PC-3 (cell line): ENCODE data around the gene FOXO1. TPM values are rescaled to one million over a fixed set of nuclear protein-coding genes. Genes with fewer than 3 reads are reported as not detected.

ENCODE experiments used
- ATAC-seq: fragments of 200-7000 bp; cut with Tn5 transposase; 2 replicates; pipeline ENCODE4 v1.9.1; 2020; ENCODE audit warnings: mild to moderate bottlenecking, moderate library complexity
- BruUV-seq: library from RNA; stranded (reverse); fragments of 400-500 nt; replicated peaks from 2 replicates; lab custom pipeline; 2021; lab: Mats Ljungman, UMichigan
- CTCF ChIA-PET: fragments of 300-600 bp; sonication (Branson Sonifier 250); formaldehyde crosslinking; loops from one replicate; lab custom pipeline; 2022; ENCODE audit warnings: antibody characterized with exemption; lab: Charles Lee
- POLR2A ChIA-PET: fragments of 300-600 bp; sonication (Branson Sonifier 250); formaldehyde crosslinking; loops from one replicate; lab custom pipeline; 2022; ENCODE audit warnings: antibody characterized with exemption; ENCODE audit not compliant: unreplicated experiment; lab: Charles Lee
- DNase-seq: peaks from one replicate; pipeline ENCODE4 v3.0.0-alpha.2; 2015
- H2AFZ ChIP-seq: fragments of 300-600 bp; sonication (generic); 2 replicates; pipeline ENCODE4 v1.6.0; 2016; ENCODE audit warnings: antibody characterized with exemption, low read length
- H3F3A ChIP-seq: fragments of 300-600 bp; sonication (generic); one replicate; pipeline ENCODE4 v1.6.0; 2017; ENCODE audit warnings: antibody characterized with exemption, low read length, control low read depth, mild to moderate bottlenecking; ENCODE audit not compliant: unreplicated experiment
- H3K27ac ChIP-seq: fragments of 300-600 bp; sonication (generic); 2 replicates; pipeline ENCODE4 v1.5.1; 2016; ENCODE audit warnings: mild to moderate bottlenecking, low read length
- H3K27me3 ChIP-seq: fragments of 300-600 bp; sonication (generic); 2 replicates; pipeline ENCODE4 v1.6.1; 2016; ENCODE audit warnings: low read length, mixed read lengths
- H3K36me3 ChIP-seq: fragments of 300-600 bp; sonication (generic); 2 replicates; pipeline ENCODE4 v1.6.1; 2016; ENCODE audit warnings: low read depth, mixed run types, low read length, mixed read lengths
- H3K4me1 ChIP-seq: fragments of 300-600 bp; sonication (generic); 2 replicates; pipeline ENCODE4 v1.5.1; 2016; ENCODE audit warnings: low read length; ENCODE audit not compliant: insufficient read depth
- H3K4me2 ChIP-seq: fragments of 300-600 bp; sonication (generic); 2 replicates; pipeline ENCODE4 v1.6.0; 2016; ENCODE audit warnings: low read length
- H3K4me3 ChIP-seq: fragments of 300-600 bp; sonication (generic); 2 replicates; pipeline ENCODE4 v1.5.1; 2016; ENCODE audit warnings: mild to moderate bottlenecking, low read length, mixed read lengths
- H3K79me2 ChIP-seq: fragments of 300-600 bp; sonication (generic); 2 replicates; pipeline ENCODE4 v1.6.1; 2017; ENCODE audit warnings: low read length, mixed read lengths
- H3K9ac ChIP-seq: fragments of 300-600 bp; sonication (generic); 2 replicates; pipeline ENCODE4 v1.6.0; 2016; ENCODE audit warnings: mild to moderate bottlenecking, low read length
- H3K9me2 ChIP-seq: fragments of 300-600 bp; sonication (generic); replicated peaks from 2 replicates; pipeline ENCODE4 v1.6.1; 2016; ENCODE audit warnings: mixed run types, low read length, mixed read lengths
- H3K9me3 ChIP-seq: fragments of 300-600 bp; sonication (generic); 2 replicates; pipeline ENCODE4 v1.6.1; 2016; ENCODE audit warnings: low read length, mixed read lengths
- H4K20me1 ChIP-seq: fragments of 300-600 bp; sonication (generic); 2 replicates; pipeline ENCODE4 v1.6.1; 2016; ENCODE audit warnings: low read length, mixed read lengths
- CTCF ChIP-seq: fragments of 300-600 bp; sonication (generic); conservative IDR thresholded peaks from 2 replicates; pipeline ENCODE4 v1.5.1; 2017; ENCODE audit warnings: antibody characterized with exemption, low read depth, mild to moderate bottlenecking, low read length
- EZH2 ChIP-seq: fragments of 300-600 bp; sonication (generic); IDR thresholded peaks from one replicate; pipeline ENCODE4 v1.6.1; 2017; ENCODE audit warnings: antibody characterized with exemption, mild to moderate bottlenecking, low read length; ENCODE audit not compliant: unreplicated experiment
- EZH2phosphoT487 ChIP-seq: fragments of 300-600 bp; sonication (generic); IDR thresholded peaks from 2 replicates; pipeline ENCODE4 v1.6.1; 2018; ENCODE audit warnings: mild to moderate bottlenecking, antibody characterized with exemption, low read length, borderline replicate concordance
- intact Hi-C: fragments of 100-400 bp; cut with micrococcal nuclease; formaldehyde crosslinking; loops from 2 replicates; pipeline ENCODE4 v1.9.0; 2023
- total RNA-seq: library from RNA; depleted of rRNA; stranded (reverse); fragments of >200 nt; gene quantifications from 2 replicates; pipeline ENCODE4 v1.2.3, GENCODE V29; 2014

Gene FOXO1
- total RNA-seq, 1 experiment from 2014 or later = 2.7 TPM

GRCh38 chr13:40622761-40623160 lies 43.7 kb downstream of the FOXO1 start:
- Histone ChIP-seq H3F3A (no peaks in the 10 kb centered on the region), H3K79me2 (peaks cover 23% of the 10 kb centered on the region; the same call in 1 of the 2 replicates), H3K27ac (no peak overlapping the region), H3K4me2 (peak overlapping the region; percentile 35), H3K27me3 (no peaks in the 10 kb centered on the region), H2AFZ (no peak overlapping the region), H3K36me3 (no peaks in the 10 kb centered on the region), H3K4me3 (no peak overlapping the region), H3K9ac (no peak overlapping the region), H3K4me1 (peaks cover 20% of the 10 kb centered on the region), H3K9me3 (no peaks in the 10 kb centered on the region), H3K9me2 (no peaks in the 10 kb centered on the region), H4K20me1 (no peaks in the 10 kb centered on the region)
- TF ChIP-seq EZH2 (no peak), EZH2phosphoT487 (no peak), CTCF (no peak)
- ATAC-seq = no peak
- BruUV-seq = no TSS peak
- ChIA-PET POLR2A (no interaction called here), CTCF (no interaction called here)
- DNase-seq = no peak
- intact Hi-C loops = loop anchor here (2.0 kb wide), 1 partner anchor 22 kb away; no protein-coding TSS in a partner anchor

- H3K9ac ChIP-seq = no peak overlapping the region
- no TSS peak for BruUV-seq
These were observed 44.2 kb downstream of the FOXO1 start for GRCh38 chr13:40622246-40622645.

More at GRCh38 chr13:40622246-40622645, 44.2 kb downstream of the FOXO1 start:
- H3K4me1 ChIP-seq = peaks cover 20% of the 10 kb centered on the region
- DNase-seq (peak; percentile 57), ATAC-seq (peak; percentile 64)
- no peak overlapping the region for H3K4me3 ChIP-seq
- no peak overlapping the region for H3K27ac ChIP-seq
- H3K36me3 ChIP-seq = no peaks in the 10 kb centered on the region
- no peaks in the 10 kb centered on the region for H4K20me1 ChIP-seq
- H3K9me2 ChIP-seq = no peaks in the 10 kb centered on the region
- TF ChIP-seq EZH2 (no peak), EZH2phosphoT487 (no peak), CTCF (no peak)
- CTCF ChIA-PET = no interaction called here
- POLR2A ChIA-PET = interaction anchor here (0.6 kb wide), 1 partner anchor 86 kb away, joined by 3 read pairs; no protein-coding TSS in a partner anchor
- no peaks in the 10 kb centered on the region for H3K27me3 ChIP-seq
- intact Hi-C loops = loop anchor here (2.0 kb wide), 1 partner anchor 23 kb away; no protein-coding TSS in a partner anchor
- H3K9me3 ChIP-seq = no peaks in the 10 kb centered on the region
- H3F3A ChIP-seq = no peaks in the 10 kb centered on the region
- H3K4me2 ChIP-seq = peak overlapping the region; percentile 35
- no peak overlapping the region for H2AFZ ChIP-seq
- peaks cover 23% of the 10 kb centered on the region; the same call in 1 of the 2 replicates for H3K79me2 ChIP-seq
